HCT116 (cell line): ENCODE results near the gene ELAVL3. TPM values are rescaled to one million over a fixed set of nuclear protein-coding genes. Genes with fewer than 3 reads are reported as not detected.
A peak's percentile ranks its signal among the peaks of the same experiment; 100 is the strongest.

Experiments
- ATAC-seq: fragments of 200-7000 bp; cut with Tn5 transposase; 2 replicates; pipeline ENCODE4 v1.9.1; 2020; ENCODE audit warnings: mild to moderate bottlenecking, moderate library complexity
- BruUV-seq: library from RNA; stranded (reverse); fragments of 400-500 nt; replicated peaks from 2 replicates; lab custom pipeline; 2021; lab: Mats Ljungman, UMichigan
- CTCF ChIA-PET: fragments of 300-600 bp; sonication (Branson Sonifier 250); formaldehyde crosslinking; loops from one replicate; lab custom pipeline; 2021; ENCODE audit warnings: antibody characterized with exemption; lab: Charles Lee
- POLR2A ChIA-PET: fragments of 300-600, 350-600 bp; sonication (Branson Sonifier 250); formaldehyde crosslinking; loops from one replicate; lab custom pipeline; 2021; ENCODE audit warnings: antibody characterized with exemption; lab: Charles Lee
- RAD21 ChIA-PET, 2 experiments: fragments of 300-600 bp; sonication (Branson Sonifier 250); formaldehyde crosslinking; loops; one replicate each; lab custom pipeline; 2023; ENCODE audit warnings: low total read pairs in 2 of 2; ENCODE audit not compliant: uncharacterized antibody in 2 of 2, unreplicated experiment in 2 of 2, low non-redundant PET in 1 of 2; lab: Charles Lee
- DNase-seq: peaks from one replicate; pipeline ENCODE4 v3.0.0-alpha.2; 2010; ENCODE audit warnings: low read depth, low spot score
- H2AFZ ChIP-seq: fragments of 200-600 bp; shearing (Covaris generic), sonication (generic); 2 replicates; pipeline ENCODE4 v1.6.1; 2017; ENCODE audit warnings: low read depth, mixed run types, mixed read lengths, antibody characterized with exemption, low read length; ENCODE audit not compliant: poor library complexity, severe bottlenecking
- H3K27ac ChIP-seq: 2 replicates; pipeline ENCODE4 v1.5.1; 2012; ENCODE audit warnings: low read depth, low read length
- H3K27me3 ChIP-seq: fragments of 200-600 bp; sonication (generic); 2 replicates; pipeline ENCODE4 v1.6.1; 2016; ENCODE audit warnings: mixed run types, low read length, mixed read lengths; ENCODE audit not compliant: insufficient read depth
- H3K36me3 ChIP-seq, 2 experiments: fragments of 200-500 bp in 1 of 2; fragments of 200-600 bp in 1 of 2; sonication (Bioruptor generic) in 1 of 2; sonication (generic) in 1 of 2; 2 replicates each; pipeline versions ENCODE4 v1.5.1 to v1.6.1; 2014 to 2016; ENCODE audit warnings: low read length in 2 of 2, inconsistent platforms in 1 of 2, mixed read lengths in 1 of 2, mixed run types in 1 of 2; ENCODE audit not compliant: insufficient read depth in 2 of 2, control insufficient read depth in 1 of 2
- H3K4me1 ChIP-seq, 2 experiments: fragments of 200-600 bp in 1 of 2; sonication (generic) in 1 of 2; 2 replicates each; pipeline versions ENCODE4 v1.5.1 to v1.6.1; 2012 to 2017; ENCODE audit warnings: low read length in 2 of 2, inconsistent platforms in 1 of 2, mild to moderate bottlenecking in 1 of 2, mixed read lengths in 1 of 2, mixed run types in 1 of 2, moderate library complexity in 1 of 2; ENCODE audit not compliant: insufficient read depth in 2 of 2, control insufficient read depth in 1 of 2
- H3K4me2 ChIP-seq: fragments of 200-600 bp; sonication (generic); 2 replicates; pipeline ENCODE4 v1.6.1; 2017; ENCODE audit warnings: mixed run types, low read length, mixed read lengths
- H3K4me3 ChIP-seq, 2 experiments: fragments of 200-600 bp in 1 of 2; sonication (generic) in 1 of 2; replicated peaks in 1 of 2; 2 replicates each; pipeline ENCODE4 v1.5.1; 2011 to 2016; ENCODE audit warnings: low read length in 2 of 2, control low read depth in 1 of 2, low read depth in 1 of 2, mild to moderate bottlenecking in 1 of 2, mixed read lengths in 1 of 2, mixed run types in 1 of 2
- H3K79me2 ChIP-seq: fragments of 200-600 bp; sonication (generic); 2 replicates; pipeline ENCODE4 v1.6.1; 2017; ENCODE audit warnings: mild to moderate bottlenecking, mixed run types, low read length, moderate library complexity, mixed read lengths; ENCODE audit not compliant: insufficient read depth
- H3K9ac ChIP-seq: fragments of 200-600 bp; sonication (generic); 2 replicates; pipeline ENCODE4 v1.6.1; 2016; ENCODE audit warnings: low read length, mixed read lengths
- H3K9me2 ChIP-seq: fragments of 200-600 bp; sonication (generic), shearing (Covaris generic); 2 replicates; pipeline ENCODE4 v1.6.1; 2017; ENCODE audit warnings: mixed run types, mild to moderate bottlenecking, moderate library complexity; ENCODE audit not compliant: insufficient read depth
- H3K9me3 ChIP-seq, 2 experiments: fragments of 200-500 bp in 1 of 2; fragments of 200-600 bp in 1 of 2; sonication (Bioruptor generic) in 1 of 2; sonication (generic) in 1 of 2; 2 replicates each; pipeline ENCODE4 v1.6.1; 2014 to 2017; ENCODE audit warnings: low read length in 2 of 2, mixed read lengths in 2 of 2, inconsistent platforms in 1 of 2, low read depth in 1 of 2, mild to moderate bottlenecking in 1 of 2, mixed run types in 1 of 2, moderate library complexity in 1 of 2; ENCODE audit not compliant: control insufficient read depth in 1 of 2, insufficient read depth in 1 of 2
- H4K20me1 ChIP-seq: fragments of 200-600 bp; sonication (generic), shearing (Covaris generic); 2 replicates; pipeline ENCODE4 v1.6.1; 2017; ENCODE audit warnings: mixed run types, mild to moderate bottlenecking, moderate library complexity; ENCODE audit not compliant: insufficient read depth
- POLR2A ChIP-seq: IDR thresholded peaks from 2 replicates; pipeline ENCODE4 v1.7.0; 2011; ENCODE audit warnings: borderline replicate concordance; ENCODE audit not compliant: insufficient read depth, insufficient read length; ENCODE audit errors: extremely low read depth
- SP1 ChIP-seq: IDR thresholded peaks from 2 replicates; pipeline ENCODE4 v1.6.1; 2012; ENCODE audit warnings: low read depth
- intact Hi-C: fragments of 100-400 bp; cut with micrococcal nuclease; formaldehyde crosslinking; loops from 2 replicates; pipeline ENCODE4 v1.10.0; 2022
- total RNA-seq: library from RNA; stranded (reverse); gene quantifications from one replicate; pipeline ENCODE4 v1.2.1, GENCODE V29; 2021; ENCODE audit not compliant: unreplicated experiment
- TF ChIP-seq, protein P1 (sequence below): IDR thresholded peaks from 2 replicates; pipeline ENCODE4 v1.6.1; 2011; ENCODE audit warnings: mild to moderate bottlenecking, low read length, moderate library complexity; ENCODE audit not compliant: insufficient replicate concordance; ENCODE audit errors: extremely low read depth

Gene ELAVL3
- total RNA-seq, 1 experiment from 2014 or later, result 0.05 TPM

DNA sequence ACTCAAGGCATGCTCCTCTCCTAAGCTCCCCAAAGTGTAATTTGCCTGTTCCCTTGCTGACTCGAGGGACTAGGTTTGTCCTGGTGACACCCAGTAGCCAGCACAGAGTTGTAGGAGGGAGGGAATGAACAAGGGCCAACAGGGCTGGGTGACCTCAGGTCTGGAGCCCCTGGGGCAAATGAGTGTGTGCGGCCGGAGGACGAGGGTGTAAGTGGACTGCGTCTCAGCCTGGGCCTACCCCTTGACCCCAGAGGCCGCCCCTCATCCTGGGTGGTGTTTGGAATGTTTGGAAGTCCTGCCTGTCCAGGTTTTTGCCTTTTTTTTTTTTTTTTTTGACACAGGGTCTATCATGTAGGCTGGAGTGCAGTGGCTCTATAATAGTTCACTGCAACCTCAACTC lies 26.1 kb upstream of the ELAVL3 start (continued):
- TF ChIP-seq, protein P1, sequence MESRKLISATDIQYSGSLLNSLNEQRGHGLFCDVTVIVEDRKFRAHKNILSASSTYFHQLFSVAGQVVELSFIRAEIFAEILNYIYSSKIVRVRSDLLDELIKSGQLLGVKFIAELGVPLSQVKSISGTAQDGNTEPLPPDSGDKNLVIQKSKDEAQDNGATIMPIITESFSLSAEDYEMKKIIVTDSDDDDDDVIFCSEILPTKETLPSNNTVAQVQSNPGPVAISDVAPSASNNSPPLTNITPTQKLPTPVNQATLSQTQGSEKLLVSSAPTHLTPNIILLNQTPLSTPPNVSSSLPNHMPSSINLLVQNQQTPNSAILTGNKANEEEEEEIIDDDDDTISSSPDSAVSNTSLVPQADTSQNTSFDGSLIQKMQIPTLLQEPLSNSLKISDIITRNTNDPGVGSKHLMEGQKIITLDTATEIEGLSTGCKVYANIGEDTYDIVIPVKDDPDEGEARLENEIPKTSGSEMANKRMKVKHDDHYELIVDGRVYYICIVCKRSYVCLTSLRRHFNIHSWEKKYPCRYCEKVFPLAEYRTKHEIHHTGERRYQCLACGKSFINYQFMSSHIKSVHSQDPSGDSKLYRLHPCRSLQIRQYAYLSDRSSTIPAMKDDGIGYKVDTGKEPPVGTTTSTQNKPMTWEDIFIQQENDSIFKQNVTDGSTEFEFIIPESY, result no peak

- H3K4me1 ChIP-seq, result peaks cover 0 to 13% of the 10 kb centered on the region in 2 experiments; a peak in 2 of 4 replicates
- TF ChIP-seq POLR2A, result peak; percentile 4
- TF ChIP-seq SP1, result no peak
- no peak overlapping the region for H2AFZ ChIP-seq
- H3K36me3 ChIP-seq, result no peaks in the 10 kb centered on the region
- H3K27ac ChIP-seq, result peak overlapping the region; percentile 89
- H3K27me3 ChIP-seq, result no peaks in the 10 kb centered on the region
- no peaks in the 10 kb centered on the region for H4K20me1 ChIP-seq
- intact Hi-C loops, result no loop called here
- H3K4me2 ChIP-seq, result peak overlapping the region; percentile 94
- no peaks in the 10 kb centered on the region for H3K9me3 ChIP-seq
- H3K4me3 ChIP-seq, result peak overlapping the region; percentile 65 to 80
- ChIA-PET RAD21 (interaction anchor here in 1 of 2 experiments (0.7 kb wide), 1 partner anchor 24 kb away, joined by 5 read pairs; no protein-coding TSS in a partner anchor), POLR2A (no interaction called here), CTCF (no interaction called here)
- no peaks in the 10 kb centered on the region for H3K9me2 ChIP-seq
- H3K79me2 ChIP-seq, result peaks cover 6% of the 10 kb centered on the region; the same call in 1 of the 2 replicates
- BruUV-seq, result TSS peak; percentile 86
- DNase-seq, result no peak
- peak; percentile 12; the same call in 1 of the 2 replicates for ATAC-seq
- H3K9ac ChIP-seq, result peak overlapping the region; percentile 87
Observed at GRCh38 chr19:11506101-11506555, 25.3 kb upstream of the ELAVL3 start.
